Liver (tissue), 3 donors: ENCODE measurements around the gene CAMK2N2.

ENCODE experiments used
- ATF3 ChIP-seq: IDR thresholded peaks from 2 replicates; pipeline ENCODE4 v1.6.1; 2016; ENCODE audit warnings: antibody characterized with exemption
- CTCF ChIP-seq: fragments of 150-350 bp; IDR thresholded peaks from 2 replicates; pipeline ENCODE4 v1.5.1; 2017; ENCODE audit warnings: improper control_type of control experiment, low read depth, low read length; ENCODE audit not compliant: missing input control
- EGR1 ChIP-seq, 2 donors: IDR thresholded peaks; 2 replicates each; pipeline ENCODE4 v1.6.1; 2016 to 2018; ENCODE audit warnings: antibody characterized with exemption in 2 of 2, low read depth in 2 of 2
- JUND ChIP-seq, 2 donors: IDR thresholded peaks; 2 replicates each; pipeline ENCODE4 v1.6.1; 2016; ENCODE audit warnings: antibody characterized with exemption in 2 of 2
- MAX ChIP-seq: IDR thresholded peaks from 2 replicates; pipeline ENCODE4 v1.6.1; 2016; ENCODE audit warnings: antibody characterized with exemption
- NR2F2 ChIP-seq: IDR thresholded peaks from 2 replicates; pipeline ENCODE4 v1.6.1; 2016; ENCODE audit warnings: antibody characterized with exemption
- RAD21 ChIP-seq, 2 donors: IDR thresholded peaks; 2 replicates each; pipeline ENCODE4 v1.6.1; 2016; ENCODE audit warnings: antibody characterized with exemption in 2 of 2, mild to moderate bottlenecking in 2 of 2
- REST ChIP-seq: IDR thresholded peaks from 2 replicates; pipeline ENCODE4 v1.6.1; 2016; ENCODE audit warnings: antibody characterized with exemption, mild to moderate bottlenecking
- donor health status: healthy.
- donor health status: healthy.

GRCh38 chr3:184233127-184233843 is 28.1 kb downstream of the CAMK2N2 start:
- no peak for TF ChIP-seq REST
- TF ChIP-seq ATF3: no peak
- no peak for TF ChIP-seq EGR1 (IDR thresholded peaks at IDR 0.05; ENCODE audit: low read depth in 2 of 2)
- no peak for TF ChIP-seq MAX
- TF ChIP-seq RAD21 (IDR thresholded peaks at IDR 0.05): no peak
- no peak for TF ChIP-seq CTCF
- no peak for TF ChIP-seq JUND (IDR thresholded peaks at IDR 0.05)
- TF ChIP-seq NR2F2: no peak
